ENCODE results near the gene VAV3.

Gene VAV3

DNA sequence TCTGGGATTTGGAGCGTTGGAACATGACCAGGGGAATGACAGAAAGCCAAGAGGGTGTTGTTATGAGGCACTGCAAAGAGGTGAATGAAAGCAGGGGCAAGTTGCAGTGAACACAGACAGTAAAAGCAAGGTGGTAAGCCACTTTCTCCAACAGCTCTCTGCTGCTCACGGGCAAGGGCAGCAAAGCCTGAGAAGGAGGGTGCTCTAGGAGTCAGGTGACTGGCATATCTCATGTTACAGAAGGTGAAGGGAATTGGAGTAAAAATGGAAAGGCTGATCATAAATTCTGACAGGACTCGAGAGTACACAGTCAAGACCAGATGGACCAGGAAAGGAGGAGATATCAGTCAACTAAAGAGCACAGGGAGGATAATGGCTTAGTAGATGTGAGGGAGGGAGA lies 14.5 kb downstream of the VAV3 start:
- POLR2A ChIA-PET (ENCODE audit: low non-redundant PET), result no interaction called here
- CTCF ChIA-PET, result no interaction called here
- TF ChIP-seq, protein P1, sequence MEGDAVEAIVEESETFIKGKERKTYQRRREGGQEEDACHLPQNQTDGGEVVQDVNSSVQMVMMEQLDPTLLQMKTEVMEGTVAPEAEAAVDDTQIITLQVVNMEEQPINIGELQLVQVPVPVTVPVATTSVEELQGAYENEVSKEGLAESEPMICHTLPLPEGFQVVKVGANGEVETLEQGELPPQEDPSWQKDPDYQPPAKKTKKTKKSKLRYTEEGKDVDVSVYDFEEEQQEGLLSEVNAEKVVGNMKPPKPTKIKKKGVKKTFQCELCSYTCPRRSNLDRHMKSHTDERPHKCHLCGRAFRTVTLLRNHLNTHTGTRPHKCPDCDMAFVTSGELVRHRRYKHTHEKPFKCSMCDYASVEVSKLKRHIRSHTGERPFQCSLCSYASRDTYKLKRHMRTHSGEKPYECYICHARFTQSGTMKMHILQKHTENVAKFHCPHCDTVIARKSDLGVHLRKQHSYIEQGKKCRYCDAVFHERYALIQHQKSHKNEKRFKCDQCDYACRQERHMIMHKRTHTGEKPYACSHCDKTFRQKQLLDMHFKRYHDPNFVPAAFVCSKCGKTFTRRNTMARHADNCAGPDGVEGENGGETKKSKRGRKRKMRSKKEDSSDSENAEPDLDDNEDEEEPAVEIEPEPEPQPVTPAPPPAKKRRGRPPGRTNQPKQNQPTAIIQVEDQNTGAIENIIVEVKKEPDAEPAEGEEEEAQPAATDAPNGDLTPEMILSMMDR (conservative IDR thresholded peaks at IDR 0.05; ENCODE audit: low read depth), result no peak
- DNase-seq (ENCODE audit: low spot score), result no peak
- no peak overlapping the region for H3K27ac ChIP-seq

DNA sequence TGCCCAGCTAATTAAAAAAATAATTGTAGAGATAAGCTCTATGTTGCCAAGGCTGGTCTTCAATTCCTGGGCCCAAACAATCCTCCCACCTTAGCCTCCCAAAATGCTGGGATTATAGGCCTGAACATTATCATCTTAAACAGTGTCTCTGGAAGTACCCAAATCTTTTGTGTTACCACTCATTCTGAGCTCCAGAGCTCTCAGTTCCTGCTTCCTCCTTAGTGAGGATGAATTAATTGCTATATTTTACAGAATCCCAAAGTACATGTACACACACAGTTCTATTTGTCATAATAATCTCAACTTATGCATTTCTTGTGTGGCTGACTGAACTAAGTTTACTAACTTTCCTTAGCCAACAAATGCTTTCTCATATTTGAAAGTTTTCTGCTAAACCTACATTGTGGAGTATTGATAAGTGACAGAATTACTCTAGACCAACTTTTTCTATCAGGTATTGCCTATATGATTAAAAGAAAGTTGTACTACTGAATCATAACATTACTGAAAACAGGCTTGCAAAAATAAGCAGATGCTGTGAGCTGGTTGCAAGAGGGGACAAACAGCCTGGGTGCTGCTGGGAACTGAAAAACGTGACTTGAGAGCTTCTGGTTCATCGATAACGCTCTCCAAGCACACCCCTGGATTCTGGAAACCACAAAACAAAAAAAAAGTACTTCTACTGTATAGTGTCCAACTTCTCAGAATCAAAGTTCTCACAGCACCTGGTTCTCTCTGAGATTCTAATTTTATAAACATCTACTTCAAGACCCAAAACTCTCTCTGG lies 15.3 kb downstream of the VAV3 start:
- no peak overlapping the region for H3K27ac ChIP-seq
- CTCF ChIA-PET, result interaction anchor here (0.8 kb wide), 1 partner anchor 9 kb away, joined by 3 read pairs; no protein-coding TSS in a partner anchor
- TF ChIP-seq, protein P1 (conservative IDR thresholded peaks at IDR 0.05; ENCODE audit: low read depth), result no peak
- POLR2A ChIA-PET (ENCODE audit: low non-redundant PET), result no interaction called here
- no peak for DNase-seq (ENCODE audit: low spot score)

DNA sequence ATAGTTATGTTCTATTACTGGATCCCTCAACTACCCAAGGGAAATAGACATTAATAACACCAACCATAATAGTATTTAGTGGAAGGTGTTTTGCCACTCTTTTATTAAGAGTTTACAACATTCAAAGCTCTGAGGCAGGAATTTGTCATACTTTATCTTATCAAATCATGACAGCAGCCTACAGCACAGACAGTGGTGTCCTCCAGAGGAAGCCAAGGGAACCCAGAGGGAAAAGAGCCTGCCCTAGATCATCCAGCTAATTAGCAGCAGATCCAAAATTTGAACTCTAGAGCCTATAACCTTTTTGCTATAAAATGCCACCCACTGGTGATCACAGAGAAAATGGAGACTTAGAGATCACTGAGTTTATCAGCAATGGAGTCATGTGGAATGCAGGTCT lies 18.2 kb downstream of the VAV3 start:
- ChIA-PET POLR2A (ENCODE audit: low non-redundant PET) (no interaction called here), CTCF (no interaction called here)

DNA sequence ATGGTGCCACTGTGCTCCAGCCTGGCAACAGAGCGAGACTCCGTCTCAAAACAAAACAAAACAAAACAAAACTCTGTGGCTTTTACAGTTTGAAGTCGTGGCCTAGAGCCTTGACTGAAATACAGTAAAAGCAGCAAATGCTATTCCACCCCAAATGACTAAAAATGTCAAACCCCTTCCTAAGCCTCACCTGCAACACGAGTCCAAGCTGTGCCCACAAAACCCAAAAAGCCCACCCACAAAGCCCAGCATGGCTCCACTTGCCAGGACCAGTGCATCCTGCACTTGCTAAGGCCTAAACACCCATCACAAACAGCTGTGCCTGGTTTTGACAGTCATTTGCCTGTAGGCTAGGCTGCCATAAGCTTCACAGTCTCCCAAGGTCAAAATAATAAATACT lies 21.3 kb downstream of the VAV3 start:
- no peak for DNase-seq (ENCODE audit: low spot score)
- ChIA-PET POLR2A (ENCODE audit: low non-redundant PET) (no interaction called here), CTCF (no interaction called here)
- TF ChIP-seq, protein P1 (conservative IDR thresholded peaks at IDR 0.05; ENCODE audit: low read depth), result no peak
- H3K27ac ChIP-seq, result no peak overlapping the region

More for the DNA sequence above, 18.2 kb downstream of the VAV3 start:
- DNase-seq (ENCODE audit: low spot score), result no peak
- TF ChIP-seq, protein P1 (conservative IDR thresholded peaks at IDR 0.05; ENCODE audit: low read depth), result no peak
- H3K27ac ChIP-seq, result no peak overlapping the region

DNA sequence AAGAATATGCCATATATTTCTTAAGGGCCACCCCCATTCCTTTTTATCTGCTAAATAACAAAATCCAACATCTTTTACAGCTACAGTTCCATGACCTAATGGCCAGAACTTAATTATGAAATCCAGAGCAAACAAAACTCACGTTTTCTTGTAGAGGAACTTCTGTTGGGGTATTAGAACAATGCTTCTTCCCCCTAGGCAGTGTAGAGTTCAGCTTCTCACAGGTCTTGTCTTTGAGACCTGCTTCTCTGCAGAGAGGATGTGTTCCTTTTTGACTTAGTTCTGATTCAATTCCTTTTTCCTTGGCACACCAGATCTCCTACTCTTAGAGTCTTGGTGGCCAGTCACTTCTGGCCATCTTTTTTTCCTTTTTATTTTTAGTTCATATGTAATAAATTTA lies 22.2 kb downstream of the VAV3 start:
- no peak for DNase-seq (ENCODE audit: low spot score)
- POLR2A ChIA-PET (ENCODE audit: low non-redundant PET), result no interaction called here
- CTCF ChIA-PET, result no interaction called here
- H3K27ac ChIP-seq, result no peak overlapping the region
- TF ChIP-seq, protein P1 (conservative IDR thresholded peaks at IDR 0.05; ENCODE audit: low read depth), result no peak

DNA sequence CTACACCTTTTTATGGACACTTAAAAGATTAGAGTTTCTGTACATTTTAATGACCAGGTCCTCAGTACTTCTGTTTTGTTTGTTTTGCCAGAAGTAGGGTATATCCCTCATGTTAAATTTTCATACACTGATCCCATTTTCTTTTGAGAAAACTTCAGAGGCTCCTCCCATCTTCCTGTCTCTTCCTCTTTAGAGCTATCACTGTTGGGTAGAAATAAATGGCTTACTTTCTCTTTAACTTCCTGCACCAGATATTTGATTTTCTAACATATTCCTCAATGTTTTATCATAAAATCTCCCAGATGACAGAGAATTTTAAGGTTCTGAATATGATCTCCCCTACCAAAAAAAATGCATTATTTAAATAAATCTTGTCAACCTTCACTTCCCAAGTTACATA lies 23.4 kb downstream of the VAV3 start:
- ChIA-PET POLR2A (ENCODE audit: low non-redundant PET) (no interaction called here), CTCF (interaction anchor here (0.7 to 0.9 kb wide), 3 partner anchors 56 to 1975 kb away, joined by 3 to 4 read pairs (median 4); no protein-coding TSS in a partner anchor)
- DNase-seq (ENCODE audit: low spot score), result no peak
- TF ChIP-seq, protein P1 (conservative IDR thresholded peaks at IDR 0.05; ENCODE audit: low read depth), result no peak
- H3K27ac ChIP-seq, result no peak overlapping the region
